Measurements from ENCODE around the gene CHRNA3. TPM values are rescaled to one million over a fixed set of nuclear protein-coding genes. Genes with fewer than 3 reads are reported as not detected.

The CHRNA3 gene
- total and polyA plus RNA-seq, 2 donors (not counting 1 experiment from before 2014, with no cell fraction given), result not detected

GRCh38 chr15:78570710-78571109 is 50.1 kb downstream of the CHRNA3 start:
- no peaks in the 10 kb centered on the region for H3K36me3 ChIP-seq (replicated peaks in 1 of 2; ENCODE audit: control extremely low read depth in 1 of 2, control insufficient read depth in 1 of 2, extremely low read depth in 1 of 2, insufficient read depth in 2 of 2, low read length in 1 of 2)
- Mint-ChIP-seq H3K27ac (no peak overlapping the region), H3K4me1 (peaks cover 12% of the 10 kb centered on the region), H3K27me3 (peaks cover 6% of the 10 kb centered on the region), H3K4me3 (no peak overlapping the region), H3K9me3 (ENCODE audit: insufficient read depth) (no peaks in the 10 kb centered on the region)
- H3K27ac ChIP-seq (ENCODE audit: low read length in 2 of 2), result no peak overlapping the region
- H3K9me3 ChIP-seq (ENCODE audit: control extremely low read depth in 1 of 3, control insufficient read depth in 2 of 3, insufficient read depth in 1 of 3, low read length in 2 of 3), result no peaks in the 10 kb centered on the region
- peaks cover 7 to 9% of the 10 kb centered on the region in 2 donors for H3K4me1 ChIP-seq (ENCODE audit: control insufficient read depth in 2 of 2, insufficient read depth in 2 of 2, low read length in 2 of 2)
- no peak overlapping the region for H2AFZ ChIP-seq (ENCODE audit: insufficient read depth, low read depth, low read length, poor library complexity, severe bottlenecking)
- ChIA-PET POLR2A (no interaction called here), CTCF (interaction anchor here (0.6 kb wide), 1 partner anchor 63 kb away, joined by 5 read pairs; no protein-coding TSS in a partner anchor)
- TF ChIP-seq EZH2 (IDR thresholded peaks at IDR 0.05; ENCODE audit: borderline replicate concordance, insufficient read depth, low read depth, low read length, poor library complexity, severe bottlenecking), result no peak
- TF ChIP-seq CTCF (IDR thresholded peaks at IDR 0.05), result no peak
- no peak overlapping the region for H3K4me3 ChIP-seq (ENCODE audit: control extremely low read depth in 1 of 5, extremely low read depth in 1 of 5, insufficient read depth in 1 of 5, low read depth in 2 of 5, low read length in 4 of 5)
- H3K4me2 ChIP-seq (replicated peaks; ENCODE audit: low read depth, low read length, poor library complexity, severe bottlenecking), result no peak overlapping the region
- ATAC-seq (ENCODE audit: low read depth), result no peak
- DNase-seq, result no peak
- H3K27me3 ChIP-seq (replicated peaks in 1 of 4; ENCODE audit: control extremely low read depth in 1 of 4, control insufficient read depth in 3 of 4, insufficient read depth in 4 of 4, low read length in 3 of 4), result peaks cover 0 to 7% (median under 1%) of the 10 kb centered on the region in 4 experiments
- H3K79me2 ChIP-seq (ENCODE audit: control insufficient read depth, insufficient read depth, low read length), result no peaks in the 10 kb centered on the region
- 94% methylated on average over 2 of the region's 2 CpGs for WGBS (ENCODE audit: insufficient coverage)
- no peak overlapping the region for H3K9ac ChIP-seq (ENCODE audit: low read length)
- intact Hi-C loops (cut with micrococcal nuclease), result no loop called here
- H4K20me1 ChIP-seq (ENCODE audit: control insufficient read depth, insufficient read depth, low read length, poor library complexity, severe bottlenecking), result no peaks in the 10 kb centered on the region

GRCh38 chr15:78567531-78567930 is 53.3 kb downstream of the CHRNA3 start:
- Histone ChIP-seq H3K9ac (ENCODE audit: low read length) (no peak overlapping the region), H2AFZ (ENCODE audit: insufficient read depth, low read depth, low read length, poor library complexity, severe bottlenecking) (no peak overlapping the region), H3K4me2 (replicated peaks; ENCODE audit: low read depth, low read length, poor library complexity, severe bottlenecking) (no peak overlapping the region), H4K20me1 (ENCODE audit: control insufficient read depth, insufficient read depth, low read length, poor library complexity, severe bottlenecking) (no peaks in the 10 kb centered on the region), H3K36me3 (replicated peaks in 1 of 2; ENCODE audit: control extremely low read depth in 1 of 2, control insufficient read depth in 1 of 2, extremely low read depth in 1 of 2, insufficient read depth in 2 of 2, low read length in 1 of 2) (no peaks in the 10 kb centered on the region), H3K9me3 (ENCODE audit: control extremely low read depth in 1 of 3, control insufficient read depth in 2 of 3, insufficient read depth in 1 of 3, low read length in 2 of 3) (no peaks in the 10 kb centered on the region), H3K79me2 (ENCODE audit: control insufficient read depth, insufficient read depth, low read length) (no peaks in the 10 kb centered on the region), H3K4me3 (ENCODE audit: control extremely low read depth in 1 of 5, extremely low read depth in 1 of 5, insufficient read depth in 1 of 5, low read depth in 2 of 5, low read length in 4 of 5) (no peak overlapping the region), H3K4me1 (ENCODE audit: control insufficient read depth in 2 of 2, insufficient read depth in 2 of 2, low read length in 2 of 2) (peaks cover 16 to 17% of the 10 kb centered on the region in 2 donors), H3K27ac (ENCODE audit: low read length in 2 of 2) (no peak overlapping the region), H3K27me3 (replicated peaks in 1 of 4; ENCODE audit: control extremely low read depth in 1 of 4, control insufficient read depth in 3 of 4, insufficient read depth in 4 of 4, low read length in 3 of 4) (peaks cover 0 to 12% (median under 1%) of the 10 kb centered on the region in 4 experiments)
- no peak for DNase-seq
- WGBS (ENCODE audit: insufficient coverage), result 100% methylated on average over 1 of the region's 4 CpGs
- no peak for TF ChIP-seq EZH2 (IDR thresholded peaks at IDR 0.05; ENCODE audit: borderline replicate concordance, insufficient read depth, low read depth, low read length, poor library complexity, severe bottlenecking)
- TF ChIP-seq CTCF (IDR thresholded peaks at IDR 0.05), result no peak
- ChIA-PET CTCF (no interaction called here), POLR2A (interaction anchor here (3.3 kb wide), 1 partner anchor 27 kb away, joined by 17 read pairs; the partner anchor contains the start of gene PSMA4)
- peak overlapping the region; percentile 4 for H3K4me3 Mint-ChIP-seq
- no peaks in the 10 kb centered on the region for H3K9me3 Mint-ChIP-seq (ENCODE audit: insufficient read depth)
- intact Hi-C loops (cut with micrococcal nuclease), result loop anchor here (10.0 kb wide), 1 partner anchor 1447 kb away; no protein-coding TSS in a partner anchor
- no peak overlapping the region for H3K27ac Mint-ChIP-seq
- peaks cover 26% of the 10 kb centered on the region for H3K4me1 Mint-ChIP-seq
- peaks cover 6% of the 10 kb centered on the region for H3K27me3 Mint-ChIP-seq
- ATAC-seq (ENCODE audit: low read depth), result no peak
